Panc1 (cell line): Measurements from ENCODE around the gene MGMT. TPM values are rescaled to one million over a fixed set of nuclear protein-coding genes. Genes with fewer than 3 reads are reported as not detected.

Experiments used
- ATAC-seq: fragments of 200-7000 bp; cut with Tn5 transposase; 2 replicates; pipeline ENCODE4 v1.9.1; 2020; ENCODE audit warnings: mild to moderate bottlenecking, moderate library complexity
- BruUV-seq: library from RNA; stranded (reverse); fragments of 400-500 nt; replicated peaks from 2 replicates; lab custom pipeline; 2021; lab: Mats Ljungman, UMichigan
- CTCF ChIA-PET: fragments of 300-600 bp; sonication (Branson Sonifier 250); formaldehyde crosslinking; loops from one replicate; lab custom pipeline; 2022; ENCODE audit warnings: antibody characterized with exemption; lab: Charles Lee
- POLR2A ChIA-PET: fragments of 300-600 bp; sonication (Branson Sonifier 250); formaldehyde crosslinking; loops from one replicate; lab custom pipeline; 2022; ENCODE audit warnings: antibody characterized with exemption; lab: Charles Lee
- DNase-seq: peaks from one replicate; pipeline ENCODE4 v3.0.0-alpha.2; 2010; ENCODE audit warnings: low read depth, low spot score
- H3K27ac ChIP-seq: 2 replicates; pipeline ENCODE4 v1.5.1; 2011; ENCODE audit warnings: mild to moderate bottlenecking, low read length, inconsistent platforms
- H3K27me3 ChIP-seq: fragments of 200-500 bp; sonication (Bioruptor generic); 2 replicates; pipeline ENCODE4 v1.6.0; 2014; ENCODE audit warnings: low read length, inconsistent platforms; ENCODE audit not compliant: control insufficient read depth, insufficient read depth
- H3K36me3 ChIP-seq: fragments of 200-500 bp; sonication (Bioruptor generic); 2 replicates; pipeline ENCODE4 v1.5.1; 2014; ENCODE audit warnings: inconsistent platforms, mild to moderate bottlenecking, low read length, moderate library complexity; ENCODE audit not compliant: control insufficient read depth, insufficient read depth
- H3K4me1 ChIP-seq: 2 replicates; pipeline ENCODE4 v1.5.1; 2011; ENCODE audit warnings: inconsistent platforms, mild to moderate bottlenecking, low read length, moderate library complexity; ENCODE audit not compliant: control insufficient read depth, insufficient read depth
- H3K4me3 ChIP-seq, 2 experiments: 2 replicates each; pipeline ENCODE4 v1.5.1; 2011 to 2012; ENCODE audit warnings: low read depth in 2 of 2, low read length in 2 of 2, mild to moderate bottlenecking in 2 of 2, inconsistent platforms in 1 of 2, moderate library complexity in 1 of 2
- H3K9me3 ChIP-seq: fragments of 200-500 bp; sonication (Bioruptor generic); 2 replicates; pipeline ENCODE4 v1.5.1; 2014; ENCODE audit warnings: low read depth, mild to moderate bottlenecking, inconsistent platforms, low read length, moderate library complexity; ENCODE audit not compliant: control insufficient read depth, insufficient read depth
- POLR2AphosphoS5 ChIP-seq: IDR thresholded peaks from 2 replicates; pipeline ENCODE4 v1.6.1; 2012; ENCODE audit warnings: mild to moderate bottlenecking, low read depth, low read length, moderate library complexity
- REST ChIP-seq, 2 experiments: IDR thresholded peaks; 2 replicates each; pipeline ENCODE4 v1.6.1; 2011 to 2012; ENCODE audit warnings: low read depth in 2 of 2, control low read depth in 1 of 2, low read length in 1 of 2, mild to moderate bottlenecking in 1 of 2, moderate library complexity in 1 of 2; ENCODE audit not compliant: insufficient read depth in 1 of 2
- SIN3A ChIP-seq: IDR thresholded peaks from 2 replicates; pipeline ENCODE4 v1.6.1; 2012; ENCODE audit warnings: low read depth, mild to moderate bottlenecking, low read length, moderate library complexity, borderline replicate concordance; ENCODE audit not compliant: insufficient read depth
- TCF7L2 ChIP-seq: IDR thresholded peaks from 2 replicates; pipeline ENCODE4 v1.6.1; 2011; ENCODE audit warnings: mild to moderate bottlenecking, low read depth, low read length, inconsistent platforms
- in situ Hi-C: cut with HindIII; loops from 2 replicates; pipeline ENCODE4 v1.10.0; 2016; ENCODE audit warnings: low sequenced_read_pairs, low pct_unique_long_range_greater_than_20kb
- intact Hi-C: fragments of 100-400 bp; cut with micrococcal nuclease; formaldehyde crosslinking; loops from one replicate; pipeline ENCODE4 v1.10.0; 2022; ENCODE audit not compliant: unreplicated experiment
- total RNA-seq: library from RNA; stranded (reverse); gene quantifications from one replicate; pipeline ENCODE4 v1.2.1, GENCODE V29; 2021; ENCODE audit not compliant: unreplicated experiment
- TF ChIP-seq, protein P1 (sequence below): fragments of 450-650 bp; IDR thresholded peaks from 2 replicates; pipeline ENCODE4 v1.5.1; 2017; ENCODE audit warnings: mild to moderate bottlenecking

The MGMT gene
- total RNA-seq, 1 experiment from 2014 or later, result 27.3 TPM

DNA sequence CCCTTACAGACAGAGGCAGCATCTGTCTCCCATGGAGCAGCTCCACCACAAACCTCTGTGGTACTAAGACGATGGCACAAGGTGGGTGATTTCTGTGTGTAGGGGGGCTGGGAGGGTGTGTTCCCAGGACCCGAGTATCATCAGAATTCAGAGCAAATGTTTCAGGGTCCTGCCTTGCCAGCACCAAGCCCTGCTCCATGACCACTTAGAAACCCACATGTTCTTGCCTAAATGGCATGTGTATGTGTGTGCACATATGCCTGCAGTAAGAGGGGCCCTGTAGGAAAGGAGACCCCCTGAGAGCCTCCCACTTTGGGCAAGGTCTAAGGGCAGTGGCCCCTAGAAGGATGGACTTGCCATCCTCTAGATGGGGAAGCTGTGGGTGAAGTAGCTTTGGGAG is 17.1 kb upstream of the MGMT start:
- POLR2A ChIA-PET, result no interaction called here
- Histone ChIP-seq H3K36me3 (no peaks in the 10 kb centered on the region), H3K9me3 (no peaks in the 10 kb centered on the region), H3K27ac (no peak overlapping the region), H3K4me3 (no peak overlapping the region), H3K27me3 (peaks cover 11% of the 10 kb centered on the region), H3K4me1 (no peaks in the 10 kb centered on the region)
- no peak for ATAC-seq
- DNase-seq, result no peak
- CTCF ChIA-PET, result no interaction called here
- in situ Hi-C loops (no loop called here), intact Hi-C loops (no loop called here)
- TF ChIP-seq TCF7L2 (no peak), REST (IDR thresholded peaks at IDR 0.05; ENCODE audit: insufficient read depth in 1 of 2, low read depth in 2 of 2, low read length in 1 of 2) (no peak), SIN3A (no peak), POLR2AphosphoS5 (no peak)
- TF ChIP-seq, protein P1, sequence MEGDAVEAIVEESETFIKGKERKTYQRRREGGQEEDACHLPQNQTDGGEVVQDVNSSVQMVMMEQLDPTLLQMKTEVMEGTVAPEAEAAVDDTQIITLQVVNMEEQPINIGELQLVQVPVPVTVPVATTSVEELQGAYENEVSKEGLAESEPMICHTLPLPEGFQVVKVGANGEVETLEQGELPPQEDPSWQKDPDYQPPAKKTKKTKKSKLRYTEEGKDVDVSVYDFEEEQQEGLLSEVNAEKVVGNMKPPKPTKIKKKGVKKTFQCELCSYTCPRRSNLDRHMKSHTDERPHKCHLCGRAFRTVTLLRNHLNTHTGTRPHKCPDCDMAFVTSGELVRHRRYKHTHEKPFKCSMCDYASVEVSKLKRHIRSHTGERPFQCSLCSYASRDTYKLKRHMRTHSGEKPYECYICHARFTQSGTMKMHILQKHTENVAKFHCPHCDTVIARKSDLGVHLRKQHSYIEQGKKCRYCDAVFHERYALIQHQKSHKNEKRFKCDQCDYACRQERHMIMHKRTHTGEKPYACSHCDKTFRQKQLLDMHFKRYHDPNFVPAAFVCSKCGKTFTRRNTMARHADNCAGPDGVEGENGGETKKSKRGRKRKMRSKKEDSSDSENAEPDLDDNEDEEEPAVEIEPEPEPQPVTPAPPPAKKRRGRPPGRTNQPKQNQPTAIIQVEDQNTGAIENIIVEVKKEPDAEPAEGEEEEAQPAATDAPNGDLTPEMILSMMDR, result no peak
- no TSS peak for BruUV-seq

DNA sequence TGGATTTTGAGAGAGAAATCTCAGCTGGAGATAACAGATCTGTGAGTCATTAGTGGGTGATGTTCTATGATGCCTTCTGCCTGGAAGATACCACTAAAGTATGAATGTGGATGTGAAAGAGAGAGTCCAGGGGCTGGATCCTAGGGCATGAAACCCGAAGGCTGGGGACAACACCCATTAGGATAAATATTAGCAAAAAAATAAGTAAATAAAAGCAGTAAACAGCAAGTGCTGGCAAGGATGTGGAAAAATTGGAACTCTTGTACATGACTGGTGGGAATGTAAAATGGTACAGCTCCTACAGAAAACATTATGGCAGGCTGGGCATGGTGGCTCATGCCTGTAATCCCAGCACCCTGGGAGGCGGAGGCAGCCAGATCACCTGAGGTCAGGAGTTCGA is 16.6 kb upstream of the MGMT start:
- in situ Hi-C loops, result no loop called here
- Histone ChIP-seq H3K27ac (no peak overlapping the region), H3K4me3 (no peak overlapping the region), H3K36me3 (no peaks in the 10 kb centered on the region), H3K27me3 (peaks cover 13% of the 10 kb centered on the region), H3K9me3 (no peaks in the 10 kb centered on the region), H3K4me1 (no peaks in the 10 kb centered on the region)
- ChIA-PET CTCF (no interaction called here), POLR2A (no interaction called here)
- TF ChIP-seq, protein P1, result no peak
- TF ChIP-seq REST (IDR thresholded peaks at IDR 0.05; ENCODE audit: insufficient read depth in 1 of 2, low read depth in 2 of 2, low read length in 1 of 2) (no peak), TCF7L2 (no peak), SIN3A (no peak), POLR2AphosphoS5 (no peak)
- intact Hi-C loops, result no loop called here
- BruUV-seq, result no TSS peak
- ATAC-seq (no peak), DNase-seq (no peak)
